Stimulated activated CD8-positive, alpha-beta memory T cell treated with anti-CD3 and anti-CD28 coated beads, Interleukin-15, amount 100 ng/mL, for 4 hours (primary cell): ENCODE results near the gene ST6GALNAC4.
A peak's percentile ranks its signal among the peaks of the same experiment; 100 is the strongest.

Source experiments
- DNase-seq, 2 donors: peaks; one replicate each; pipeline ENCODE4 v3.0.0-alpha.2; 2020; ENCODE audit warnings: low read depth in 2 of 2

The ST6GALNAC4 gene

GRCh38 chr9:127946728-127947127 lies 29.9 kb upstream of the ST6GALNAC4 start:
- no peak for DNase-seq

GRCh38 chr9:127945942-127946341 lies 29.1 kb upstream of the ST6GALNAC4 start:
- DNase-seq, result no peak

GRCh38 chr9:127945338-127945737 lies 28.5 kb upstream of the ST6GALNAC4 start:
- no peak for DNase-seq

- no peak for DNase-seq
Measured at GRCh38 chr9:127944586-127945218, 27.9 kb upstream of the ST6GALNAC4 start.

- DNase-seq, result peak; percentile 50 to 57
Measured at GRCh38 chr9:127943731-127944144, 26.9 kb upstream of the ST6GALNAC4 start.

- no peak for DNase-seq
Measured at GRCh38 chr9:127943011-127943662, 26.3 kb upstream of the ST6GALNAC4 start.

- DNase-seq, result no peak
Measured at GRCh38 chr9:127942216-127943010, 25.6 kb upstream of the ST6GALNAC4 start.

GRCh38 chr9:127941961-127942215 lies 25.0 kb upstream of the ST6GALNAC4 start:
- no peak for DNase-seq

- no peak for DNase-seq
Measured at GRCh38 chr9:127941062-127941960, 24.5 kb upstream of the ST6GALNAC4 start.

GRCh38 chr9:127940593-127940992 lies 23.8 kb upstream of the ST6GALNAC4 start:
- DNase-seq, result no peak

- DNase-seq, result no peak
Measured at GRCh38 chr9:127938298-127938690, 21.5 kb upstream of the ST6GALNAC4 start.

GRCh38 chr9:127937388-127938297 lies 20.8 kb upstream of the ST6GALNAC4 start, which contains the start of gene DPM2:
DPM2 (minus strand) TSS chr9:127937854; CDS start chr9:127937820, 34 bp downstream.
- DNase-seq, result peak; percentile 72 to 73

GRCh38 chr9:127937056-127937387 lies 20.2 kb upstream of the ST6GALNAC4 start:
- DNase-seq, result no peak

GRCh38 chr9:127936347-127936852 lies 19.6 kb upstream of the ST6GALNAC4 start:
- DNase-seq, result no peak

GRCh38 chr9:127935765-127936221 lies 19.0 kb upstream of the ST6GALNAC4 start:
- DNase-seq, result peak in 1 of 2 donors; percentile 29

GRCh38 chr9:127934986-127935385 lies 18.1 kb upstream of the ST6GALNAC4 start:
- no peak for DNase-seq

GRCh38 chr9:127934248-127934647 lies 17.4 kb upstream of the ST6GALNAC4 start:
- no peak for DNase-seq

GRCh38 chr9:127931092-127931881 lies 14.4 kb upstream of the ST6GALNAC4 start:
- no peak for DNase-seq

GRCh38 chr9:127930231-127931091 lies 13.6 kb upstream of the ST6GALNAC4 start, which contains the start of gene PIP5KL1:
PIP5KL1 (minus strand) TSS chr9:127930777; CDS start chr9:127930752, 25 bp downstream.
- DNase-seq, result peak; percentile 32 to 45
